Cortex of kidney (tissue), 1 donor: Measurements from ENCODE around the gene UPF2.

Experiments
- DNase-seq: peaks from one replicate; lab custom pipeline; 2025; lab: John Stamatoyannopoulos, UW

The UPF2 gene

DNA sequence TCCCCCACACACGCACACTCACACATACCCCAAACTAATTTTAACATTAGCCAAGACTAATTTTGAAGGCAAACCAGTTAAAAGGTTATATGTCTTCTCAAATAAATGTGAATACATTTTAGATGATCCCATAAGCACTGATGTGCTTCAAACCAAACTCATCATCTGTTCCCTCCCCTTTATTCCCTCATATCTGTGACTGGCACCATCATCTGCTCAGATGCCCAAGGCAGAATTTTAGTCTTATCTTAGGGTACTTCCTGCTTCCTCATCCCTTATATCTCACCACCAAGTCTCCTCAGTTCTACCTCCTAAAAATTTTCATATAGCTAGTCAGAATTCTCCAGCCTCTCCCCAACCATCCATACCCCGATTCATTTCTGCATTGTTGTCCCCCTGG lies 80.4 kb downstream of the UPF2 start:
- no peak for DNase-seq

DNA sequence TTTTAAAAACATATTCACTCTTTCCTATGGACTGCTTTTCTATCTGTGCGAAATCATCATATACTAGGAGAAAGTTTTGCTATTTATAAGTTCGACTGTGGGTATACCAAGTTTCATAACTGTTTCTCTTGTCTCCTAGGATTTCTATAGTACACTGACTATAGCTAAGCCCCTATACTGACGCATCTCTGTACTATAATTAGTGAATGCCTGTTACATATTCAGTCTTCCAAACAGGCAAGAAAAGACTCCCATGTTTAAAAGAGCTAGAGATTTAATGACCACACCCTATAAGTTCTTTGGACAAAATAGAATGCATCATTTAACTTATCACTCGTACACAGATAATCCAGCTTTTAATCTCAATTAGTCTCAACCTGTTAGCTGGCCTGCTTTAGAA lies 80.8 kb downstream of the UPF2 start:
- no peak for DNase-seq

DNA sequence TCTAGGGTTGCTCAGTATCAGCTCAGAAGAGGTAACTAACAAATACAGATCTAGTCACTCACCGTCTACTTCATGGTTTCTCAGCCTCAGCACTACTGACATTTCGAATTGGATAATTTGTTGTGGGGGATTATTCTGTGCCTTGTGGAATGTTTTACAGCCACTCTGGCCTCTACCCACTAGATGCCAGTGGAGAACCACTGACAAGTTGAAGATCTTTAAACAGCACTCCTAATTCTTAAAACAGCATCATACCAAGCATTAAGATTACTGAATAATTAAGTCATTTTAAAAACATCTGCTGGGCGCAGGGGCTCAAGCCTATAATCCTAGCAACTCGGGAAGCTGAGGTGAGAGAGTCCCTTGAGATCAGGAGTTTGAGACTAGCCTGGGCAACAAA lies 82.6 kb downstream of the UPF2 start:
- no peak for DNase-seq

DNA sequence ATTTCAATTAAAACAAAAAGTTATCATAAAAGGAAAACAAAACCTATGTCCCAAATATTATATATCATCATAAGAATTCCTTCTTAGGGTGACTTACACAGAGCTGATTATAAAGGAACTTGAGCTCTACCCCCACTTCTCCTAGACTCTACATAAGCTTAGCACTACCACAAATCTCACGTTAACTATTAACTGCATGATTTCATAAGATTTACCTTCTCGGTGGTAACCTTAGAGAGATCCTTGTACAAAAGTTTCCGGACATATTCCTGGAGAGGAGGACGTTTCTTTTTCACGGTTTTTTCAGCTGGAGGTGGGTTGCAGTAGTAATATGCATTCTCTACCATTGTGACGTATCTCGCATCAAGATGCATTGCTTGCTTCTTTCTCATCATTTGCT lies 83.7 kb downstream of the UPF2 start:
- DNase-seq: no peak

DNA sequence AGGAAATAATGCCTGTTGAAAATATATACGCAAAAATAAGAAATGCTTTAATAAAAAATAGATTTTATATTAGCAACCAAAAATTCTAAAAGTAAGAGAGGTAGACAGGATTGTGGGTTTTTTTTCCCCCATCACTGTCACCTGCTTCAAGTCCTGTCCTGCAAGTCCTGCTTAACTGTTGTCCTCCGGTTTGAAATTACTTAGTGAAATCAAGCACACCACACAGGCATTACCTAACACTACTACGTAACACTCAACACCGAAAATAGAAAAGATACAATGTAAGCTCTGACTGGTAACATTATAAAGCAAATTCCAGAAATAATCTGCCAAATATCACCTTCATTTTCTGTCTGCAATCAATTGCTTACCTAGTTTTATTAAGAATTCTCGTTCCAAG lies 90.9 kb downstream of the UPF2 start:
- DNase-seq: no peak

DNA sequence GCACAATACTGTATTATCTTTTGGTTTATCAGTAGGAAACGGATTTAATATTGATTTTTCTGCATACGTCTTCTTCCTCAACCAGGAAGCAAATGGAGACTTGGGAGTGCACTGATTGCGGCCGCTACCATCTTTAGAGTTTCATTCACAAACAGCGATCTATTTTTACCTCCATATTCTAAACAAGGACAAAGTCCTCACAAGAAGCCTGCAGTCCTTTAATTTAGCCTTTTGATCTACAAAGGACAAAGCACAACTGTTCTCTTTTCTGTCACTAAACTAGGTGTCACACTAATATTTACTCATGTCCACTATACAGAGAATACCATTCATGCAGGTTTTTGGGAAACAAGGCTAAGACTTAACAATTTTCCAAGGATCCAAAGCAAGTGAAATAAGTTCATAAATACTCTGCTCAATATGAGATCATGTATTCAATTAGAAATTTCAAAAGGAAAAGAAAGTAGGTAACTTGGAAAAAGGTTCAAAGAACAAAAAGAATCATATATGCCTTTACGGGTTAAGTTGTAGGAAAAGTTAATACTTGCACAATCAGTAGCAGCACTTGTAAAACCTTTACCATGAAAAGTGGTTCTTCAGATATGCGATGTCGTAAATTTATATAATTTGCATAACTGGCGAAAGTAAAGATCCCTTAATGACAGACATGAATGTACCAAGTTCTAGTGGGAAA lies 92.1 kb downstream of the UPF2 start:
- DNase-seq: no peak

DNA sequence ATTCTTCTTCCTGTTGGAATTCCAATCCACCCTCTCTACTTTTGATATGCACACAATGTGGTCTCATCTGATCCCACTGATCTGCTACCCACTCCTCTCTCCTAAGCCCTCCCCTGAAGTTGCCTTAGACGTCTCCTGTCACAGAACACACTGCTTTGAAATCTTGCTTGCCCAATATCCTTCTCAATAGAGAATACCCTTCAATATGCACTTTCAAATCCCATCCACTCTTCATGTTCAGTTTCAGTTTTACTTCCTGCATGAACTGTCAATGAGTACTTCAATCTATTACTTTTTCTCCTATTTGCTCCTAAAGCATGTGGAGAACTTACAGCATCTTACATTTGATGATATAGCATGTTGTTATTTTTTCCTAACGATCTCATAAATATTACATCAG lies 93.5 kb downstream of the UPF2 start:
- no peak for DNase-seq

DNA sequence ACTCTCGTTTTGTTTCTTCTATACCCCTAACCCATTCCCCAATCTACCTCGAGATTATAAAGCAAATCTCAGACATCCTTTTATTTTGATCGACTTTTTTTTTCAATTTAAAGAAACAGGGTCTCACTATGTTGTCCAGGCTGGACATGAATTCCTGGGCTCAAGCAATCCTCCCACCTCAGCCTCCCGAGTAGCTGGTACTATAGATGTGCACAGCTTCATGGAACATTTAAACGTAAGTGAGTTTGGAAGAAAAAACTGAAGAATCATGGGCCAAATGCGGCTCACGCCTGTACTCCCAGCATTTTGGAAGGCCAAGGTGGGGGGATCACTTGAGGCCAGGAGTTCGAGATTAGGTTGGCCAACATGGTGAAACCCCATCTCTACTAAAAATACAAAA lies 96.0 kb downstream of the UPF2 start:
- DNase-seq: no peak

DNA sequence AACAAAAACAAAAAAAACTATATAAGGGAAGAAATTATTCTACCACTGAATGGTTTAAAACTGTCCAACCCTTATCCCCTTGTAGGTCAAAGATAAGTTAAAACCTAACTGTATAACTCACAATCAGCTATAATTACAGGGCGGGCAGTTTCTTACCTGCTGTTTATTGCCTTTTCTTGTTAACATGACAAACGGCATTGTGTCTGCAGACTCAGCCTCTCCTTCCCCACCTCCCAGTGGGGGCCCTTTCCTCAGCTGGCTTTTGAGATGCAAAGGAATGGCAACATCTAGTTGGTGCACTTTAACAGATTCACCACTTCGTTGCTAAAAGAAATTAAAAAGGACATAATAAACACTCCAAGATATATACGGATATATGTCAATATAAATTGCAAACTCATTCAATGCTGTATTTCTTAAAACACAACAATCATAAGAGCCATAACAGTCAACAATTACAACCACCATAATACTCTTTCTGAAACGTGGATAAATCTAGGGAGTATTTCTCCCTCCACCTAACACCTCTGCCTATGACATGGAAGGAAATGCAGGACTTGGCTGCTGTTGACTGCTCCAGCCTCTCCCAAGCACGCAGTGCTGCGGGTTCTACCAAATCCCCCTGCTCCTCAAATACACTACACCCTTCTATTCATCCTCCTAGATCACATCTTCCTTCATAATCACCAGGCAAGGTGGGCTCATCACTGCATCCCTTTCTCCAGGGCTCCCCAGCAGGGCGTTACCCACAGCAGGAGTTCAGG lies 106.0 kb downstream of the UPF2 start:
- DNase-seq: no peak

DNA sequence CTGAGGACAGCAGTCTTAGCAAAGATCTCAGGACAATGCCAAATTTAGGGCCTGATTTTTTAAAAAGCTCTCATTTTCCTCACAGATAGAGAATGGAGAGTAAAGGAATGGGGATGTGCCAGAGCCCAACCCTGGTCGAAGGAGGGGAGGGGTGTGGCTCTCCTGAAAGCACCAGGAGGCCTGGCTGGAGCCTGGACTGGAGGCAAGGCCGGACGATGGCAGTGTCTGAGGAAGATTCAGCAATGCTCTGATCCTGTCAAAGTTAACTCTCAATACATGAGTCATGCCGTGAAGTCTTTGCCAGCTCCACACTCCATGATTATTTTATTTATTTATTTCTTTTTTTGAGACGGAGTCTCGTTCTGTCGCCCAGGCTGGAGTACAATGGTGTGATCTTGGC lies 108.3 kb downstream of the UPF2 start:
- DNase-seq: no peak

DNA sequence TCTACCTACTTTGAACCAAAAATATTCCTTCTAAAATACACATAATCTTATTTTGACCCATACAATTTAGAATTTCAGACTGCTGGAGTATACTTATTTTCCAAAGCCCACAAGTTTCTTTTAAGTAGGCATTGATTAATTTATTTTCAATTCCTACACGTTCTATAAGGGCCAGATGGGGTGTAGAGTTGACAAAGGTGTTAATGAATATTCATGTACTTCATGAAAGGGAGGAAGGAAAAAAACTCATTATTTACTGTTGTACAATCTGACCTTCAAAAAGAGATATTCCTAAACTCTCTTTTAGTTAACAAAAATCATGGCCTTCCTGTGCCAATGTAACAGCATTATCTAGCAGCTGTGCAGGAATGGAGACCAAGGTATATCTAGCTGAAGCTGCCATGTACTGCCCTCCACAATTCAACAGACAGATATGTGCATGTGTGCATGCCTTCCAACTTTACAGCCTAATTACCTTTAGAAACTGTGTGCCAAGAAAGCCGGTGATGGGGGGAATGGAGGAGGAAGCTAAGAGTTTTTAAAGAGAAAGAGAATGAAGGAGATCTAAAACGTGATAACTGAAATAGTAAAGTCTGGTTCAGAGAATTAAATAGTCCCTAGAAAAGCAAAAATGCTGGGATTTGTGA lies 108.9 kb downstream of the UPF2 start:
- DNase-seq: no peak

DNA sequence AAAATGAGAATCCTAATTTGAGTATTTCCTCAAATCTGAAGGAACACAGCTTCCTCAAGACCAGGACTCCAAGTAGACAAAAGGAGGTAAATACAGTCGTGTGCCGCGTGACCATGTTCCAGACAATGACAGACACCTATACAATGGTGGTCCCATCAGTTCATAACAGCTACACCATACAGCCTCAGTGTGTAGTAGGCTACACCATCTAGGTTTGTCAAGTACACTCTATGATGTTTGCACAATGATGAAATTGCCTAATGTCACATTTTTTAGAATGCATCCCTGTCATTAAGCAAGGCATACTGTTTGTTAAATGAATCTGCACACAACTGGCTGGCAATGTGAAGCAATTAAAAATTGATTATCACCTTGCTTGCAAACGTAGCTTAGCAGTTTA lies 111.6 kb downstream of the UPF2 start:
- no peak for DNase-seq

DNA sequence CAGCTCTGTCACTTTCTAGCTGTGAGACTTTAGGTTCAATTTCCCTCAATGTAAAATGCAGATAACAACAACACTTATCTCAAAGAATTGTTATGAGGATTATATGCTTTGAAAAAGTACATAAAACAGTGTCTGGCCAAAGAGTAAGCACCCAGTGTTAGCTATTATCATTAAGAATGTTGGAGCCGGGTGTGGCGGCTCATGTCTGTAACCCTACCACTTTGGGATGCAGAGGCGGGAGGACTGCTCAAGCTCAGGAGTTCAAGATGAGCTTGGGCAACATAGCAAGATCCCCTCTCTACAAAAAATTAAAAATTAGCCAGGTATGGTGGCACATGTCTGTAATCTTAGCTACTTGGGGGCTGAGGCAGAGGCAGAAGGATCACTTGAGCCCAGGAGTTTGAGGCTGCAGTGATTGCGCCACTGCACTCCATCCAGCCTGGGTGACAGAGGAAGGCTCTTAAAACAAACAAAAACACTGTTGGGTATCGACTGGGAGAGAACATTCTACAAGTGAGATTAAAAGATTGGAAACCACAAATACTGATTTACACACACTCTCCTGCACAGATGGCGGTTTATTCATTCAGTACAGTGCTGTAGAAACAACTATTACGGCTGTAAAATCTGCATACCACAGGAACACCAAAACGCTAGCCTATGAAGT lies 112.2 kb downstream of the UPF2 start:
- no peak for DNase-seq

DNA sequence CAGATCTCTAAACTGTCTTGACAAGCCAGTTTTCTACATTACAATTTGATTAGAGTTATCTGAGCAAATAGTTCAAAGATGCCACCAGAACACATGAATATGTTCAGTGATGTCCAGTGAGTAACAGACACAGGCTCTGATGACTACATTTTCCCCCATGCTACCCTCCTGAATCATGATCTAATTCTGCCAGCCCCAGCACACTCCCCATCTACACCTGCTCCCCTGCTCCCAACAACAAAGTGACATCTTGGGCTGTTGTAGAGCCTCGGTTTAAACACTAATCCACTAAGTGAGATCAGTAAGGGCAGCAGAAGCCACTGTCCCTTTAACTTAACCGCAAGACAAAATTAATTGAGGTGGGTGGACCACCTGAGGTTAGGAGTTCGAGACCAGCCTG lies 114.9 kb downstream of the UPF2 start:
- DNase-seq: no peak

DNA sequence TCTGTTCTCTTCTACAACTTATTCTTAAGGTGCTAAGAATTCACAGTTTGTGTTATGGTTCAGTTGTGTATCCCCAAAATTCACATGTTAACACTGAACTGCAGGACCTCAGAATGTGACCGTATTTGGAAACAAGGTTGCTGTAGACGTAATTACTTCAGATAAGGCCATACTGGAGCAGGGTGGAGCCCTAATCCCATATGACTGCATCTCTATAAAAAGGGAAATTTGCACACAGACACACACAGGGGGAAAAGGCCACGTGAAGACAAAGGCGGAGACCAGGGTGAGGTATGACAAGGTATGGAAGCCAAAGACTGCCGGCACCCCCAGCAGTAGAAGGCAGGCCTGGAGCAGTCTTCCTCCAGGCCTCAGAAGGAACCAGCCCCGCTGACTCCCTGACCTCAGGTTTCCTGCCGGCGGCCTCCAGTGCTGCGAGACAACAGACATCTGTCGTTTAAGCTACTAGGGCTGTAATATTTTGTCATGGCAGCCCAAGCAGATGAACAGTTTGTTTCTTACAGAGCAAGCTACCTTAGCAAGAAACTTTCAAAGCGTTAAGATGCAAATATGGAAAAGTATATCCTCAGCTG lies 120.7 kb downstream of the UPF2 start:
- DNase-seq: no peak

DNA sequence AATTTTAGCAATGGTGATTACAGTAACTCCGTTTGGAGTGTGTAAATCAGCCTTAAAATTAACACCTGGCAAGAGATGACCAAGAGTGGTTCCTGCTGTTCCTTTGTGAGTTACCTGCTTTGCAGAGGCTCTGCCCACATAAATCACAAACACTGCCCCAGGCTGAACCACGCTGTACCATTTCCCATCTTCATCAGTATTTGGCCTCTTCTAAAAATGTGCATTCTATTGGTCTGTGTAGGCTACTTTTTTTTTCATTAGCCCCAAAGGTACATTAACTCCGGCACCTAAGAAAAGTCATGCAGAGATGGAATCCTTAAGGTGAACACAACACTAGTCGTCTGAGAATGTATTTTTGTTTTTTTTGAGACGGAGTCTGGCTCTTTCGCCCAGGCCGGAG lies 123.3 kb downstream of the UPF2 start:
- no peak for DNase-seq

DNA sequence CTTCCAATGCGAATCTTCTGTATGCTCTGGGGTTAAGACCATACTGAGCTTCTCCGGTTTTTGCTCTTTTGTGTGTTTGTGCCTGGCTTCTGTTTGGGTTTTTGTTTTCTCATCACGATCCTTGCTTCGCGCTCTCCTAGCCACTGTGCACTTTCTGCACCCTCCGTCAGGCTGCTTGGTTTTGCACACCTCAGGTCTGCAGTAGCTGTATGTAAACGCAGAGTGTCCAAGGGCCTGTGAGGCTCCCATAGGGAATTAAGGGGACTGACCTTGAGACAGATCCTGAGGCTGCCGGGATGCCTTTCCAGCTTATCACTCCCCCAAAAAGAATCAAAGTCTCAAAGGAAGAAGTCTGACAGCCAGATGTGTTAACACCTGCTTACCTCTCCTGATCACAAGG lies 124.2 kb downstream of the UPF2 start:
- no peak for DNase-seq

DNA sequence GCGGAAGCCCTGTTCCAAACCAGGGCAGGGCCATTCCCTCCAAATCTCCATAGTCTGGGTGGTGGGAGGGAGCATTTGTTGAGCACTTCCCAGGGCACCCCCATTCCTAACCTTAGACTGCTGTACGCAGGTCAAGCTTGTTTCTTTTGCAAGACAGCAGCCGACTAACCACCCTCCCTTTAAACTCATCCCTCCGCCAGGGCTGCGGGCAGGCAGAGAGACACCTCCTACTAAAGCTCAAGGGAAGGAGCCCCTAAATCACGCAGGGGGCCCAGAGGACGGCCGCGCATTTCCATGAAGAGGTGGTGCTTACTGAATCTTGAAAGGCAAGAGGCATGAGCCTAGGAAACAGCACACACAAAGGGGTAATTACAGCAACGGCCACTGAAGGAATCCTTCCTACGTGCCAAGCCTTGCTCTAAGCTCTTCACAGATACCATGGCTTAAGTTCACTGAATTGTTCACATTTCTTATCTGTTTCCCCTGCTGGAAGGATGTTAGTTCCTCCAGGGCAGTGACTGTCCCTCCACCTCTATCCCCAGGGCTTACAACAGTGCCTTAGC lies 129.4 kb downstream of the UPF2 start:
- DNase-seq: no peak

DNA sequence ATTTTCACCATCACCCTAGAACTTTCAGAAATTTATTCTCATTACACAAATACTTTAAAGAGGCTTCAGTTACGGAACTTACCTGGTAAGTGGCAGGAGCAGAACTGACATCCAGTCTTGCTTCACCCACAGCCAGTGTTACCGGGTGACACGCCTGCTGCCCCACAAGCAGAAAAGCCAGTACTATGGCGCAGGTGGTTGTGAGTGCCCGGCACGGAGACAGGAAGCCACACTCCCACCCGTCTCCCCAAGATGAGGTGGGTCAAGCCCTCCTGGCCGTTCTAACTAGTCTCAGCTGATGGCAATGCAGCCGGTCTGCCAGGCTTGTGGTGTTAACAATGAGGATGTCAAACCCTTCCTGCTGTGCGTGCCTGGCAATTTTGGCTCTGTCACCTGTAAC lies 132.5 kb downstream of the UPF2 start:
- no peak for DNase-seq

DNA sequence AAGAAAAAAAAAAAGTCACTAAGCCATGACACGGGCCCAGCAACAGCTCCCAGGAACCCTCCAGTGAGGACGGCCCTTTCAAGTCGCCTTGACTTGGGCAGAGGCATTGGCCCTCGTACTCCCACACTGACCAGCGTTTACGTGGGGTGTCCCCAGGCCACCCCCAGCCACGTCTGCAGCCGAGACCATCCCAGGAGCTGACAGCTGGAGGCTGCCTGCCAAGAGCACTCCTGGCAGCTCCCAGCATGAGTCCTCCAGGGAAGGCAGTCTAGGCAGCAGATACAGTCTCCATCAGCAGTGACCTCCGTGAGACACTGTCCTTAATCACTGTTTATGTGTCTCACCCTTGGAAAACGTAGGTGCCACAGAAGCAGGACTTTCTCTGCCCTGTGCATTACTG lies 133.0 kb downstream of the UPF2 start:
- DNase-seq: no peak

DNA sequence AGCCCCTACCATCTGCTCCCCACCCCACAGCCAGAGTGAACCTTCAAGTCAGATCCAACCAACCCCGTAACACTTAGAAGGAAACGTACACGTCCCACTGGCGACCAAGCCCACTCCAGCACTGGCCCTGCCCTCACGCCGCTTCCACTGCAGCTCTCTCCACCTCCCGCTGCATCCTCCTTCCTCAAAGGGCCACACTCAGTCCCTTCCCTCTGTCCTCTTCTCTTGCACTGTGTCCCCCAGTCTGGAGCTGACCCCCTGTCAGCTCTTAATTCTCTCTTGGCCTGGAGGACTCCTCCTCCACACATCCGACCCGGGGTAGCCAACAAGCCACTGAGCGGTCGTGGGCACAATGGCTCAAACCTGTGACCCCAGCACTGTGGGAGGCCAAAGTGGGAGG lies 133.6 kb downstream of the UPF2 start:
- DNase-seq: no peak

DNA sequence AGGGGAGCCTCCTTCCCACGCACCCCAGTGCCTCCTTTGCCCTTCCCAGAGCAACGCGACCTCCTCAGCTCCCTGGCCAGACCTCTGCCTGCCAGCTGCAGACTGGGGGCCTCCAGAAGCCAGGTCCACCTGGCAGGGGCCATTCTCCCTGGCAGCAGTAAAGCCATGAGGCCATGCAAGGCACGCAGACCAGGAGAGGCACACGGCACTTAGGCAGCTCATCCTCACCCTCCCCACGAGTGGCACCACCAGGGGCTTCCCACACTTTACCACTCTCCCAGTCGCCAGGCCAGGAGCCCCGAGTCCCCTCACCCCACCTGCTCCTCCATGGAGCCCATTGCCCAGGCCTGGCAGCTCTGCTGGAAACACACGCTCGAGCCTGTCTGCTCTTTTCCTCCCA lies 134.1 kb downstream of the UPF2 start:
- no peak for DNase-seq
